SK-N-SH (cell line): Measurements from ENCODE around the gene SLC7A7. TPM values are rescaled to one million over a fixed set of nuclear protein-coding genes. Genes with fewer than 3 reads are reported as not detected.

Experiments
- CTCF ChIA-PET: fragments of 300-600, 350-600 bp; formaldehyde crosslinking; extraction: SDS; loops from one replicate; lab custom pipeline; 2021; lab: Yijun Ruan, JAX
- POLR2A ChIA-PET: fragments of 350-600 bp; sonication (Branson Sonifier 250); formaldehyde crosslinking; extraction: SDS; loops from one replicate; lab custom pipeline; 2020; ENCODE audit warnings: antibody characterized with exemption, inconsistent platforms; lab: Yijun Ruan, JAX
- DNase-seq: peaks from one replicate; pipeline ENCODE4 v3.0.0; 2012
- H2AFZ ChIP-seq: fragments of 200-600 bp; sonication (generic); 2 replicates; pipeline ENCODE4 v1.8.1; 2016; ENCODE audit warnings: antibody characterized with exemption, mild to moderate bottlenecking, low read depth
- H3F3A ChIP-seq: fragments of 200-600 bp; sonication (generic); replicated peaks from 2 replicates; pipeline ENCODE3; 2016; ENCODE audit warnings: antibody characterized with exemption, mild to moderate bottlenecking; ENCODE audit not compliant: insufficient read depth
- H3K27ac ChIP-seq, 2 experiments: fragments of 200-500 bp in 1 of 2; fragments of 200-600 bp in 1 of 2; sonication (Bioruptor generic) in 1 of 2; sonication (generic), shearing (Covaris generic) in 1 of 2; 2 replicates each; pipeline versions ENCODE4 v1.5.1 to v1.6.1; 2014 to 2016; ENCODE audit warnings: low read depth in 2 of 2, inconsistent platforms in 1 of 2, low read length in 1 of 2, mild to moderate bottlenecking in 1 of 2, mixed read lengths in 1 of 2
- H3K27me3 ChIP-seq: fragments of 200-600 bp; sonication (generic), shearing (Covaris generic); 2 replicates; pipeline ENCODE4 v1.6.1; 2016; ENCODE audit warnings: mixed run types; ENCODE audit not compliant: insufficient read depth
- H3K36me3 ChIP-seq, 2 experiments: fragments of 200-500 bp in 1 of 2; fragments of 200-600 bp in 1 of 2; sonication (Bioruptor generic) in 1 of 2; sonication (generic) in 1 of 2; replicated peaks in 1 of 2; 2 replicates each; pipeline versions ENCODE3 to v1.5.1; 2014 to 2016; ENCODE audit warnings: low read length in 1 of 2, mild to moderate bottlenecking in 1 of 2; ENCODE audit not compliant: insufficient read depth in 2 of 2, control insufficient read depth in 1 of 2
- H3K4me1 ChIP-seq, 2 experiments: fragments of 200-500 bp in 1 of 2; fragments of 200-600 bp in 1 of 2; sonication (Bioruptor generic) in 1 of 2; sonication (generic), shearing (Covaris generic) in 1 of 2; 2 replicates each; pipeline versions ENCODE4 v1.5.1 to v1.6.1; 2014 to 2016; ENCODE audit warnings: low read depth in 1 of 2, low read length in 1 of 2, mixed run types in 1 of 2; ENCODE audit not compliant: insufficient read depth in 2 of 2, control insufficient read depth in 1 of 2
- H3K4me2 ChIP-seq: fragments of 200-600 bp; sonication (generic), shearing (Covaris generic); 2 replicates; pipeline ENCODE4 v1.6.1; 2017; ENCODE audit warnings: mixed run types
- H3K4me3 ChIP-seq, 2 experiments: fragments of 200-500 bp in 1 of 2; fragments of 200-600 bp in 1 of 2; sonication (Bioruptor generic) in 1 of 2; sonication (generic), shearing (Covaris generic) in 1 of 2; 2 replicates each; pipeline versions ENCODE4 v1.5.1 to v1.8.1; 2014 to 2016; ENCODE audit warnings: low read depth in 2 of 2, inconsistent platforms in 1 of 2, low read length in 1 of 2, mild to moderate bottlenecking in 1 of 2, mixed read lengths in 1 of 2, moderate library complexity in 1 of 2
- H3K79me2 ChIP-seq: fragments of 200-600 bp; sonication (generic); 2 replicates; pipeline ENCODE4 v1.8.1; 2017; ENCODE audit warnings: mild to moderate bottlenecking; ENCODE audit not compliant: insufficient read depth
- H3K9ac ChIP-seq: fragments of 200-600 bp; sonication (generic); 2 replicates; pipeline ENCODE4 v1.6.1; 2017; ENCODE audit warnings: mixed run types
- H3K9me2 ChIP-seq: fragments of 200-600 bp; sonication (generic); 2 replicates; pipeline ENCODE4 v1.6.1; 2017; ENCODE audit warnings: mixed run types
- H3K9me3 ChIP-seq: fragments of 200-600 bp; sonication (generic); 2 replicates; pipeline ENCODE4 v1.6.1; 2017; ENCODE audit warnings: mixed run types, mild to moderate bottlenecking, moderate library complexity
- H4K20me1 ChIP-seq: fragments of 200-600 bp; sonication (generic); 2 replicates; pipeline ENCODE4 v1.6.1; 2017; ENCODE audit warnings: mild to moderate bottlenecking, mixed run types; ENCODE audit not compliant: insufficient read depth
- CHD2 ChIP-seq: fragments of 150-350 bp; IDR thresholded peaks from 2 replicates; pipeline ENCODE4 v1.6.1; 2018; ENCODE audit warnings: low read length; ENCODE audit not compliant: partially characterized antibody
- ELF1 ChIP-seq: IDR thresholded peaks from 2 replicates; pipeline ENCODE4 v1.4.0; 2012
- EP300 ChIP-seq, 2 experiments: IDR thresholded peaks; 2 replicates each; pipeline versions ENCODE4 v1.4.0 to v1.6.1; 2012; ENCODE audit warnings: borderline replicate concordance in 1 of 2, low read depth in 1 of 2, low read length in 1 of 2
- EZH2phosphoT487 ChIP-seq: fragments of 200-600 bp; sonication (generic); IDR thresholded peaks from 2 replicates; pipeline ENCODE4 v1.6.1; 2017; ENCODE audit warnings: low read depth, mixed run types, mild to moderate bottlenecking, antibody characterized with exemption, moderate library complexity, borderline replicate concordance
- FOSL2 ChIP-seq: IDR thresholded peaks from 2 replicates; pipeline ENCODE4 v1.4.0; 2012; ENCODE audit warnings: low read depth, mild to moderate bottlenecking, moderate library complexity, borderline replicate concordance
- FOXJ3 ChIP-seq: sonication (generic); formaldehyde crosslinking; IDR thresholded peaks from 2 replicates; pipeline ENCODE4 v1.5.1; 2020; ENCODE audit warnings: mild to moderate bottlenecking, missing genetic modification reagents
- GABPA ChIP-seq: IDR thresholded peaks from 2 replicates; pipeline ENCODE4 v1.4.0; 2012; ENCODE audit warnings: low read depth, mild to moderate bottlenecking
- IRF3 ChIP-seq: fragments of 150-350 bp; IDR thresholded peaks from 2 replicates; pipeline ENCODE4 v1.6.1; 2016; ENCODE audit warnings: mild to moderate bottlenecking, low read depth, low read length
- MEF2A ChIP-seq: IDR thresholded peaks from 2 replicates; pipeline ENCODE4 v1.4.0; 2012; ENCODE audit warnings: low read depth, borderline replicate concordance
- MXI1 ChIP-seq: IDR thresholded peaks from 2 replicates; pipeline ENCODE4 v1.6.1; 2012; ENCODE audit warnings: mild to moderate bottlenecking, low read depth, low read length, improper control_type of control experiment
- NFIC ChIP-seq: IDR thresholded peaks from 2 replicates; pipeline ENCODE4 v1.4.0; 2012; ENCODE audit warnings: borderline replicate concordance
- NRF1 ChIP-seq: IDR thresholded peaks from 2 replicates; pipeline ENCODE4 v1.6.1; 2012; ENCODE audit warnings: low read depth, mild to moderate bottlenecking, low read length
- POLR2AphosphoS5 ChIP-seq: IDR thresholded peaks from 2 replicates; pipeline ENCODE4 v1.6.1; 2012; ENCODE audit warnings: low read depth, low read length
- RAD21 ChIP-seq: IDR thresholded peaks from 2 replicates; pipeline ENCODE4 v1.6.1; 2012; ENCODE audit warnings: mild to moderate bottlenecking, low read length
- RCOR1 ChIP-seq: fragments of 150-350 bp; IDR thresholded peaks from 2 replicates; pipeline ENCODE4 v1.6.1; 2017; ENCODE audit warnings: antibody characterized with exemption, low read length
- RFX5 ChIP-seq: IDR thresholded peaks from 2 replicates; pipeline ENCODE4 v1.6.1; 2012; ENCODE audit warnings: mild to moderate bottlenecking, improper control_type of control experiment, low read length
- RXRA ChIP-seq: IDR thresholded peaks from 2 replicates; pipeline ENCODE4 v1.4.0; 2012; ENCODE audit warnings: low read depth, mild to moderate bottlenecking, borderline replicate concordance
- SMC3 ChIP-seq: IDR thresholded peaks from 2 replicates; pipeline ENCODE4 v1.6.1; 2012; ENCODE audit warnings: low read depth, low read length, improper control_type of control experiment
- TCF12 ChIP-seq: IDR thresholded peaks from 2 replicates; pipeline ENCODE4 v1.4.0; 2012
- YY1 ChIP-seq: IDR thresholded peaks from 2 replicates; pipeline ENCODE4 v1.4.0; 2012; ENCODE audit warnings: low read depth, mild to moderate bottlenecking
- ZBTB33 ChIP-seq: IDR thresholded peaks from 2 replicates; pipeline ENCODE4 v1.4.0; 2012; ENCODE audit warnings: low read depth, borderline replicate concordance
- WGBS: methylation state at CpG from one replicate; pipeline ENCODE4 v1.1.6; 2017; ENCODE audit warnings: low lambda C conversion rate; 5-methylcytosine and 5-hydroxymethylcytosine counted together
- polyA plus RNA-seq, 3 experiments: library from polyadenylated mRNA; depleted of rRNA; stranded (reverse); fragments of >200 nt; gene quantifications; 2 replicates each; pipeline ENCODE4 v1.2.3, GENCODE V29; 2012
- TF ChIP-seq, protein P1 (sequence below): IDR thresholded peaks from 2 replicates; pipeline ENCODE4 v1.4.0; 2012; ENCODE audit warnings: low read depth
- TF ChIP-seq, protein P2 (sequence below): fragments of 150-350 bp; IDR thresholded peaks from 2 replicates; pipeline ENCODE4 v1.6.1; 2017; ENCODE audit warnings: antibody characterized with exemption, low read length, low read depth, borderline replicate concordance
- TF ChIP-seq, protein P3 (sequence below): IDR thresholded peaks from 2 replicates; pipeline ENCODE4 v1.4.0; 2012; ENCODE audit warnings: low read depth, borderline replicate concordance

SLC7A7 gene
- polyA plus RNA-seq, 1 of the 3 experiments (the other 2 are of a cell fraction): 0.30 TPM

DNA sequence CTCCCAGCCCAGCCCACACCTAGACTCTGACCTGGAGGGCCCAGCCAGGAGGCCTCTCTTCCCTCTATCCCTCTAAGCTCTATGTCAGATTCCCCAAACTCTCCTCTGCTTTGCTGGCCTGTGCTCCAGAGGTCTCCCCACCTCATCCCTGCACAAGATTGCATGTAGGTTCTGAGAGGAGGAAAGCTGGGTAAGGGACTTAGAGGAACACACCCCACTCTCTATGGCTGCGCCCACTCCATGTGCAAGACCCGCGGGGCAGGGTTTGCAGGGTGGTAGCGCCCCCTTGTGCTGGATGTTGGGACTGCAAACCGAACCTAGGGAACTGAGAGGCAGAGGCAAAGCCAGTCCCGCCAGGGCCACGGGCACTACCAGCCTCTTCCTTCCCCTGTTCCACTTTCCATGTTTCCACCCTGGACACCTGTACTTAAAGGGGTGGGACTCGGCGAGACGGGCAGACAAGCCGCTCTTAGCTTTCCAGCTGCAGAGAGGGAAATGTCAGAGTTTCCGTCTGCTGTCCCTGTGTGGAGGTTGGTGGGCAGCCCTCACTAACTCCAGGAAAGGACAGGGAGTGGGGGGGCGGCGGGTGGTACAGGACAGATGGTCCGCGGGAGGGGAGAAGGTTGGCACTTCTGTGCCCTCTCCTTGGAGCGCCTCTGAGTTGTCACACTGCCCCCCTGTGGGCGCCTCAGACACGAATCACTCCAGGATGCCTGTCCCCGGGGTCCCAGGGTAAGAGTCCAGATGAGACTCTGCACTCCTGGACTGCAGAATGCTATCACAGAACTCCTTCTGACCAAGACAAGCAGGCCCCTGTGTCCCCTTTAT, 37.9 kb upstream of the SLC7A7 start:
- DNase-seq: peak; percentile 85
- H3K36me3 ChIP-seq: no peaks in the 10 kb centered on the region
- H3K4me1 ChIP-seq: peaks cover 25 to 30% of the 10 kb centered on the region in 2 experiments
- no peaks in the 10 kb centered on the region for H3K79me2 ChIP-seq
- no peak overlapping the region; a peak in 1 of 4 replicates for H3K27ac ChIP-seq
- peak overlapping the region; percentile 67 for H3K9ac ChIP-seq
- H3K9me2 ChIP-seq: no peaks in the 10 kb centered on the region
- H4K20me1 ChIP-seq: no peaks in the 10 kb centered on the region
- peak overlapping the region; percentile 98 for H2AFZ ChIP-seq
- ChIA-PET POLR2A (interaction anchor here (0.6 to 1.3 kb wide), 5 partner anchors 30 to 1806 kb away, joined by 3 to 7 read pairs (median 3); no protein-coding TSS in a partner anchor), CTCF (interaction anchor here (0.7 to 18.5 kb wide), 58 partner anchors 8 to 465 kb away, joined by 3 to 472 read pairs (median 5); partner anchors contain the start of genes HAUS4, LRP10, MMP14 and MRPL52)
- peak overlapping the region; percentile 98 for H3K4me2 ChIP-seq
- H3K4me3 ChIP-seq: peak overlapping the region; percentile 52 to 63
- no peaks in the 10 kb centered on the region for H3K27me3 ChIP-seq
- WGBS: 0% methylated on average over 13 of the region's 20 CpGs
- H3F3A ChIP-seq: peaks cover 14% of the 10 kb centered on the region
- H3K9me3 ChIP-seq: no peaks in the 10 kb centered on the region
- TF ChIP-seq RCOR1 (no peak), YY1 (peak; percentile 49; the same call in 1 of the 2 replicates), RXRA (no peak), NFIC (no peak), RAD21 (peak; percentile 97), GABPA (no peak), TCF12 (no peak), IRF3 (no peak), MXI1 (peak; percentile 78), MEF2A (no peak), RFX5 (no peak), NRF1 (0 out of 2 replicates have a peak, but pooled peaks have one; percentile 30), FOSL2 (no peak), ZBTB33 (no peak), FOXJ3 (CRISPR knock-in tag) (no peak), POLR2AphosphoS5 (no peak), SMC3 (peak; percentile 97), EZH2phosphoT487 (no peak), CHD2 (no peak), EP300 (IDR thresholded peaks at IDR 0.05; ENCODE audit: borderline replicate concordance in 1 of 2, low read depth in 1 of 2, low read length in 1 of 2) (no peak), ELF1 (no peak)
- TF ChIP-seq, protein P1, sequence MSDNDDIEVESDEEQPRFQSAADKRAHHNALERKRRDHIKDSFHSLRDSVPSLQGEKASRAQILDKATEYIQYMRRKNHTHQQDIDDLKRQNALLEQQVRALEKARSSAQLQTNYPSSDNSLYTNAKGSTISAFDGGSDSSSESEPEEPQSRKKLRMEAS: no peak
- TF ChIP-seq, protein P2, sequence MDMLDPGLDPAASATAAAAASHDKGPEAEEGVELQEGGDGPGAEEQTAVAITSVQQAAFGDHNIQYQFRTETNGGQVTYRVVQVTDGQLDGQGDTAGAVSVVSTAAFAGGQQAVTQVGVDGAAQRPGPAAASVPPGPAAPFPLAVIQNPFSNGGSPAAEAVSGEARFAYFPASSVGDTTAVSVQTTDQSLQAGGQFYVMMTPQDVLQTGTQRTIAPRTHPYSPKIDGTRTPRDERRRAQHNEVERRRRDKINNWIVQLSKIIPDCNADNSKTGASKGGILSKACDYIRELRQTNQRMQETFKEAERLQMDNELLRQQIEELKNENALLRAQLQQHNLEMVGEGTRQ: no peak
- TF ChIP-seq, protein P3, sequence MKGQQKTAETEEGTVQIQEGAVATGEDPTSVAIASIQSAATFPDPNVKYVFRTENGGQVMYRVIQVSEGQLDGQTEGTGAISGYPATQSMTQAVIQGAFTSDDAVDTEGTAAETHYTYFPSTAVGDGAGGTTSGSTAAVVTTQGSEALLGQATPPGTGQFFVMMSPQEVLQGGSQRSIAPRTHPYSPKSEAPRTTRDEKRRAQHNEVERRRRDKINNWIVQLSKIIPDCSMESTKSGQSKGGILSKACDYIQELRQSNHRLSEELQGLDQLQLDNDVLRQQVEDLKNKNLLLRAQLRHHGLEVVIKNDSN: no peak
